D721Med (cell line): ENCODE results near the gene OR2F2.

Source experiments
- DNase-seq: peaks from one replicate; pipeline ENCODE4 v3.0.0; 2011; ENCODE audit warnings: low spot score; ENCODE audit not compliant: insufficient read length
- FAIRE-seq: peaks from 2 replicates; lab custom pipeline; 2011; peaks lifted over from hg19 to GRCh38; lab: Jason Lieb, UNC
- CTCF ChIP-seq: IDR thresholded peaks from 2 replicates; pipeline ENCODE4 v1.5.1; 2012; ENCODE audit warnings: mild to moderate bottlenecking, control low read depth; ENCODE audit not compliant: insufficient read depth; ENCODE audit errors: missing control alignments

The OR2F2 gene

GRCh38 chr7:143938379-143939243, 3.6 kb downstream of the OR2F2 start:
- FAIRE-seq (no peak), DNase-seq (no peak)
- TF ChIP-seq CTCF, result no peak

GRCh38 chr7:143945423-143945822, 10.4 kb downstream of the OR2F2 start:
- FAIRE-seq (no peak), DNase-seq (no peak)
- TF ChIP-seq CTCF, result no peak

- DNase-seq (no peak), FAIRE-seq (no peak)
- TF ChIP-seq CTCF, result no peak
These were observed 12.1 kb downstream of the OR2F2 start for GRCh38 chr7:143947111-143947510.

- DNase-seq (no peak), FAIRE-seq (no peak)
- TF ChIP-seq CTCF, result no peak
These were observed 13.7 kb downstream of the OR2F2 start for GRCh38 chr7:143948733-143949132.

GRCh38 chr7:143953421-143953820, 18.4 kb downstream of the OR2F2 start:
- no peak for TF ChIP-seq CTCF
- no peak for FAIRE-seq
- no peak for DNase-seq

- DNase-seq (no peak), FAIRE-seq (no peak)
- TF ChIP-seq CTCF, result no peak
These were observed 19.1 kb downstream of the OR2F2 start for GRCh38 chr7:143954135-143954534.

GRCh38 chr7:143954544-143954943, 19.5 kb downstream of the OR2F2 start, which contains the start of gene OR2F1:
Gene OR2F1 (plus strand): TSS chr7:143954844. CDS start chr7:143959971, 5,127 bp downstream.
- FAIRE-seq, result no peak
- TF ChIP-seq CTCF, result no peak

More at GRCh38 chr7:143954544-143954943, 19.5 kb downstream of the OR2F2 start, which contains the start of gene OR2F1:
- no peak for DNase-seq
